Mesothelial cell of epicardium (in vitro differentiated cells): ENCODE results near the gene PAXX. TPM values are rescaled to one million over a fixed set of nuclear protein-coding genes. Genes with fewer than 3 reads are reported as not detected.

Experiments
- DNase-seq, 2 experiments: peaks; one replicate each; pipeline ENCODE4 v3.0.0; 2021; ENCODE audit warnings: low spot score in 2 of 2; ENCODE audit not compliant: unreplicated experiment in 2 of 2
- H3K27ac Mint-ChIP-seq: 2 replicates; pipeline ENCODE4 v1.8.0; 2021; ENCODE audit warnings: mixed read lengths
- H3K27me3 Mint-ChIP-seq: 2 replicates; pipeline ENCODE4 v1.8.0; 2021; ENCODE audit warnings: low read depth, mixed read lengths
- H3K36me3 Mint-ChIP-seq: 2 replicates; pipeline ENCODE4 v1.8.0; 2021; ENCODE audit warnings: mixed read lengths
- H3K4me1 Mint-ChIP-seq: 2 replicates; pipeline ENCODE4 v1.8.0; 2021; ENCODE audit warnings: mixed read lengths
- H3K4me3 Mint-ChIP-seq: 2 replicates; pipeline ENCODE4 v1.8.0; 2021; ENCODE audit warnings: mild to moderate bottlenecking, moderate library complexity, mixed read lengths
- H3K9me3 Mint-ChIP-seq: 2 replicates; pipeline ENCODE4 v1.8.0; 2021; ENCODE audit warnings: mixed read lengths
- total RNA-seq: library from RNA; stranded (reverse); gene quantifications from 3 replicates; pipeline ENCODE4 v1.2.1, GENCODE V29; 2021
- TF ChIP-seq, protein P1 (sequence below): fragments of 200-600 bp; sonication (generic); IDR thresholded peaks from one replicate; pipeline ENCODE4 v1.5.0; 2021; ENCODE audit warnings: antibody characterized with exemption; ENCODE audit not compliant: unreplicated experiment

PAXX gene
- total RNA-seq, 1 donor from 2014 or later: 53.1 TPM

DNA sequence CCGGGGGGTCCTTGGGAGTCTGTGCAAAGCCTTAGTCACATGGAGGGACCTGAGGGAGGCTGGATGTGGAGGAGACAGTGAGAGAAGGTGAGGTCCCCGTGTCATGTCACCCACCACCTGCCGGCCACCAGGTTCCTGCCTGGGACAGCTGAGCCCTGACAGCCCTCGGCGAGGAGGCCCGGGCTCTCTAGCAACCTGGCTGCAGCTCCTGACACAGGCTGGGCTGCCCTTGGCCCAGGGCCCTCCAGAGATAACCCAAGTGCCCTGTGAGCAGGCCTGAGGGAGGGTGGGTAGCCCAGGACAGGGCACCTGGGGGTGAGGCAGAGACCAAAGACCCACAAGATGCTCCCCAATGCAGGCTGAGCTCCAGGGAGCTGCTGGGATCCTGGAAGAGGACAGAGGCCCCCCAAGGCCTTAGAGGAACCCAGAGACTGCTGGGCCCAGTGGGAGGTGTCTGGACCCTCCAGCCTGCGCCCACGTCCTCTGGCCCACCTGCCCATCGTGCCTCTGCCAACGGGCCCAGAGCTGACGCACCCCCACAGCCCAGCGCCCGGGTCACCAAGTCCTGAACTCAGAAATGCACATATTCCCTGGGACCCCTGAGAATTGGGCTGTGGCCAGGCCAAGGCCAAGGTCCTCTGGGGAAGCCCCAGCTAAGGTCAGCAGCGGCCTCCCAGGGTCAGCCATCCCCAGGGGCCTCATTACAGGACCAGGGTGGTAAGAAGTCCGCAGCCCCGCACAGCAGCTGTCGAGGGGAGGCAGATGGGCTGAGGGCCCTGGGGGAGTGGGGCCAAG, 23.7 kb upstream of the PAXX start:
- Mint-ChIP-seq H3K9me3 (no peaks in the 10 kb centered on the region), H3K36me3 (no peaks in the 10 kb centered on the region), H3K27me3 (peaks cover 3% of the 10 kb centered on the region), H3K27ac (no peak overlapping the region), H3K4me3 (no peak overlapping the region), H3K4me1 (peaks cover 3% of the 10 kb centered on the region)
- TF ChIP-seq, protein P1, sequence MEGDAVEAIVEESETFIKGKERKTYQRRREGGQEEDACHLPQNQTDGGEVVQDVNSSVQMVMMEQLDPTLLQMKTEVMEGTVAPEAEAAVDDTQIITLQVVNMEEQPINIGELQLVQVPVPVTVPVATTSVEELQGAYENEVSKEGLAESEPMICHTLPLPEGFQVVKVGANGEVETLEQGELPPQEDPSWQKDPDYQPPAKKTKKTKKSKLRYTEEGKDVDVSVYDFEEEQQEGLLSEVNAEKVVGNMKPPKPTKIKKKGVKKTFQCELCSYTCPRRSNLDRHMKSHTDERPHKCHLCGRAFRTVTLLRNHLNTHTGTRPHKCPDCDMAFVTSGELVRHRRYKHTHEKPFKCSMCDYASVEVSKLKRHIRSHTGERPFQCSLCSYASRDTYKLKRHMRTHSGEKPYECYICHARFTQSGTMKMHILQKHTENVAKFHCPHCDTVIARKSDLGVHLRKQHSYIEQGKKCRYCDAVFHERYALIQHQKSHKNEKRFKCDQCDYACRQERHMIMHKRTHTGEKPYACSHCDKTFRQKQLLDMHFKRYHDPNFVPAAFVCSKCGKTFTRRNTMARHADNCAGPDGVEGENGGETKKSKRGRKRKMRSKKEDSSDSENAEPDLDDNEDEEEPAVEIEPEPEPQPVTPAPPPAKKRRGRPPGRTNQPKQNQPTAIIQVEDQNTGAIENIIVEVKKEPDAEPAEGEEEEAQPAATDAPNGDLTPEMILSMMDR: no peak
- DNase-seq: no peak

DNA sequence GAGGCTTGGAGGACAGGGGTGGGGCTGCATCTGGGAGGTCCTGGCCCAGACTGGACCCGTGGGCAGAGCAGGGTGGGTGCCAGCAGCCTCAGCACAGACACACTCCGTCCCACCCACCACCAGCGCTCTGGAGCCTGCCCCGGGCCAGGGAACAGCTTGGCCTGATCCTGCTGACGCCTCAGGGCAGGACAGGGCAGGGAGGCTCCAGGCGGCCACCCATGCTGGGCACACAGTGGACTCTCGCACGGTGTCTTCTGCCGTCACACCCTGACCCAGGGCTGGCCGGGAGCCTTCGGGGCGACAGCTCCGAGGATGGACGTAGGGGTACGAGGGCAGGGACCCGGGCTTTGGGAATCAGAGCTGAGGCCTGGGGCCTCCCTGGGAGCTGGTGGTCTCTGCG, 23.1 kb upstream of the PAXX start:
- no peak overlapping the region for H3K4me3 Mint-ChIP-seq
- H3K27ac Mint-ChIP-seq: no peak overlapping the region
- H3K27me3 Mint-ChIP-seq: peaks cover 3% of the 10 kb centered on the region
- H3K9me3 Mint-ChIP-seq: no peaks in the 10 kb centered on the region
- H3K4me1 Mint-ChIP-seq: peaks cover 3% of the 10 kb centered on the region
- TF ChIP-seq, protein P1: no peak
- no peaks in the 10 kb centered on the region for H3K36me3 Mint-ChIP-seq
- DNase-seq: no peak

- TF ChIP-seq, protein P1: no peak
- no peak overlapping the region for H3K27ac Mint-ChIP-seq
- H3K9me3 Mint-ChIP-seq: no peaks in the 10 kb centered on the region
- no peak overlapping the region for H3K4me3 Mint-ChIP-seq
- H3K4me1 Mint-ChIP-seq: peaks cover 3% of the 10 kb centered on the region
- no peak for DNase-seq
- H3K36me3 Mint-ChIP-seq: no peaks in the 10 kb centered on the region
- H3K27me3 Mint-ChIP-seq: peaks cover 3% of the 10 kb centered on the region
These were observed 22.4 kb upstream of the PAXX start for GRCh38 chr9:136969774-136970173.

GRCh38 chr9:136970361-136970760, 21.9 kb upstream of the PAXX start:
- TF ChIP-seq, protein P1: no peak

GRCh38 chr9:136971746-136972145, 20.5 kb upstream of the PAXX start:
- H3K27me3 Mint-ChIP-seq: peaks cover 6% of the 10 kb centered on the region
- TF ChIP-seq, protein P1: no peak
- no peaks in the 10 kb centered on the region for H3K36me3 Mint-ChIP-seq
- H3K9me3 Mint-ChIP-seq: no peaks in the 10 kb centered on the region
- no peak for DNase-seq
- H3K4me1 Mint-ChIP-seq: peaks cover 3% of the 10 kb centered on the region
- no peak overlapping the region for H3K4me3 Mint-ChIP-seq
- no peak overlapping the region for H3K27ac Mint-ChIP-seq

More at GRCh38 chr9:136970361-136970760, 21.9 kb upstream of the PAXX start:
- no peak for DNase-seq
- peaks cover 3% of the 10 kb centered on the region for H3K4me1 Mint-ChIP-seq
- H3K9me3 Mint-ChIP-seq: no peaks in the 10 kb centered on the region
- H3K36me3 Mint-ChIP-seq: no peaks in the 10 kb centered on the region
- no peak overlapping the region for H3K4me3 Mint-ChIP-seq
- H3K27me3 Mint-ChIP-seq: peaks cover 4% of the 10 kb centered on the region
- no peak overlapping the region for H3K27ac Mint-ChIP-seq
